ENCODE measurements around the gene SLC44A3.

- TF ChIP-seq, protein P1, sequence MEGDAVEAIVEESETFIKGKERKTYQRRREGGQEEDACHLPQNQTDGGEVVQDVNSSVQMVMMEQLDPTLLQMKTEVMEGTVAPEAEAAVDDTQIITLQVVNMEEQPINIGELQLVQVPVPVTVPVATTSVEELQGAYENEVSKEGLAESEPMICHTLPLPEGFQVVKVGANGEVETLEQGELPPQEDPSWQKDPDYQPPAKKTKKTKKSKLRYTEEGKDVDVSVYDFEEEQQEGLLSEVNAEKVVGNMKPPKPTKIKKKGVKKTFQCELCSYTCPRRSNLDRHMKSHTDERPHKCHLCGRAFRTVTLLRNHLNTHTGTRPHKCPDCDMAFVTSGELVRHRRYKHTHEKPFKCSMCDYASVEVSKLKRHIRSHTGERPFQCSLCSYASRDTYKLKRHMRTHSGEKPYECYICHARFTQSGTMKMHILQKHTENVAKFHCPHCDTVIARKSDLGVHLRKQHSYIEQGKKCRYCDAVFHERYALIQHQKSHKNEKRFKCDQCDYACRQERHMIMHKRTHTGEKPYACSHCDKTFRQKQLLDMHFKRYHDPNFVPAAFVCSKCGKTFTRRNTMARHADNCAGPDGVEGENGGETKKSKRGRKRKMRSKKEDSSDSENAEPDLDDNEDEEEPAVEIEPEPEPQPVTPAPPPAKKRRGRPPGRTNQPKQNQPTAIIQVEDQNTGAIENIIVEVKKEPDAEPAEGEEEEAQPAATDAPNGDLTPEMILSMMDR (IDR thresholded peaks at IDR 0.05) = no peak
- TF ChIP-seq POLR2A (IDR thresholded peaks at IDR 0.05) = no peak
Observed at GRCh38 chr1:94908190-94908589, 88.0 kb downstream of the SLC44A3 start.
